CD4-positive, alpha-beta T cell treated with Interleukin-10 for 1 hour (primary cell): ENCODE data around the gene EYS.
"Not testable (repeated sequence)": the region's sequence is repeated elsewhere in the genome, so short reads cannot be mapped to it uniquely, and the experiment has no call there.

ENCODE experiments used
- DNase-seq: peaks from one replicate; pipeline ENCODE4 v3.0.0-alpha.2; 2020

The EYS gene

GRCh38 chr6:64527899-64528298 is 1179.1 kb downstream of the EYS start:
- no peak for DNase-seq

GRCh38 chr6:64522859-64523258 is 1184.2 kb downstream of the EYS start:
- DNase-seq, result no peak

GRCh38 chr6:64520050-64520449 is 1187.0 kb downstream of the EYS start:
- no peak for DNase-seq

GRCh38 chr6:64516393-64516792 is 1190.6 kb downstream of the EYS start:
- no peak for DNase-seq

- no peak for DNase-seq
These were observed 1199.4 kb downstream of the EYS start for GRCh38 chr6:64507661-64508060.

- DNase-seq, result no peak
These were observed 1201.7 kb downstream of the EYS start for GRCh38 chr6:64505312-64505711.

- DNase-seq, result no peak
These were observed 1202.5 kb downstream of the EYS start for GRCh38 chr6:64504503-64504902.

GRCh38 chr6:64502801-64503200 is 1204.2 kb downstream of the EYS start:
- no peak for DNase-seq

GRCh38 chr6:64497634-64498033 is 1209.4 kb downstream of the EYS start:
- DNase-seq, result no peak

GRCh38 chr6:64489763-64490162 is 1217.3 kb downstream of the EYS start:
- DNase-seq, result no peak

- DNase-seq, result no peak
These were observed 1220.3 kb downstream of the EYS start for GRCh38 chr6:64486578-64487351.

- no peak for DNase-seq
These were observed 1223.0 kb downstream of the EYS start for GRCh38 chr6:64483956-64484499.

- DNase-seq, result no peak
These were observed 1224.4 kb downstream of the EYS start for GRCh38 chr6:64482631-64483030.

- no peak for DNase-seq
These were observed 1227.9 kb downstream of the EYS start for GRCh38 chr6:64479134-64479533.

GRCh38 chr6:64477391-64477790 is 1229.6 kb downstream of the EYS start:
- no peak for DNase-seq

- no peak for DNase-seq
These were observed 1230.1 kb downstream of the EYS start for GRCh38 chr6:64476935-64477334.

- not testable (repeated sequence) for DNase-seq
These were observed 1237.6 kb downstream of the EYS start for GRCh38 chr6:64469405-64469804.

GRCh38 chr6:64467656-64468055 is 1239.4 kb downstream of the EYS start:
- no peak for DNase-seq

- no peak for DNase-seq
These were observed 1247.5 kb downstream of the EYS start for GRCh38 chr6:64459411-64459944.

- not testable (repeated sequence) for DNase-seq
These were observed 1258.9 kb downstream of the EYS start for GRCh38 chr6:64448101-64448500.

GRCh38 chr6:64445038-64445437 is 1262.0 kb downstream of the EYS start:
- DNase-seq, result no peak

GRCh38 chr6:64439274-64439673 is 1267.8 kb downstream of the EYS start:
- DNase-seq, result no peak

GRCh38 chr6:64437996-64438395 is 1269.0 kb downstream of the EYS start:
- DNase-seq, result no peak

- no peak for DNase-seq
These were observed 1277.1 kb downstream of the EYS start for GRCh38 chr6:64429926-64430325.

GRCh38 chr6:64428186-64428585 is 1278.8 kb downstream of the EYS start:
- no peak for DNase-seq
